Activated naive CD8-positive, alpha-beta T cell (primary cell): ENCODE measurements around the gene SLC4A1.
A peak's percentile ranks its signal among the peaks of the same experiment; 100 is the strongest.

ENCODE experiments used
- H3K27ac Mint-ChIP-seq: one replicate; pipeline ENCODE4 v1.8.0; 2021; ENCODE audit warnings: mixed read lengths
- H3K27me3 Mint-ChIP-seq: one replicate; pipeline ENCODE4 v1.8.0; 2021; ENCODE audit warnings: mixed read lengths
- H3K36me3 Mint-ChIP-seq: one replicate; pipeline ENCODE4 v1.8.0; 2021; ENCODE audit warnings: mixed read lengths
- H3K4me1 Mint-ChIP-seq: one replicate; pipeline ENCODE4 v1.8.0; 2021; ENCODE audit warnings: low read depth, mixed read lengths
- H3K4me3 Mint-ChIP-seq: one replicate; pipeline ENCODE4 v1.8.0; 2021; ENCODE audit warnings: mild to moderate bottlenecking, mixed read lengths
- H3K9me3 Mint-ChIP-seq: one replicate; pipeline ENCODE4 v1.8.0; 2021; ENCODE audit warnings: low read depth, mixed read lengths

Gene SLC4A1

DNA sequence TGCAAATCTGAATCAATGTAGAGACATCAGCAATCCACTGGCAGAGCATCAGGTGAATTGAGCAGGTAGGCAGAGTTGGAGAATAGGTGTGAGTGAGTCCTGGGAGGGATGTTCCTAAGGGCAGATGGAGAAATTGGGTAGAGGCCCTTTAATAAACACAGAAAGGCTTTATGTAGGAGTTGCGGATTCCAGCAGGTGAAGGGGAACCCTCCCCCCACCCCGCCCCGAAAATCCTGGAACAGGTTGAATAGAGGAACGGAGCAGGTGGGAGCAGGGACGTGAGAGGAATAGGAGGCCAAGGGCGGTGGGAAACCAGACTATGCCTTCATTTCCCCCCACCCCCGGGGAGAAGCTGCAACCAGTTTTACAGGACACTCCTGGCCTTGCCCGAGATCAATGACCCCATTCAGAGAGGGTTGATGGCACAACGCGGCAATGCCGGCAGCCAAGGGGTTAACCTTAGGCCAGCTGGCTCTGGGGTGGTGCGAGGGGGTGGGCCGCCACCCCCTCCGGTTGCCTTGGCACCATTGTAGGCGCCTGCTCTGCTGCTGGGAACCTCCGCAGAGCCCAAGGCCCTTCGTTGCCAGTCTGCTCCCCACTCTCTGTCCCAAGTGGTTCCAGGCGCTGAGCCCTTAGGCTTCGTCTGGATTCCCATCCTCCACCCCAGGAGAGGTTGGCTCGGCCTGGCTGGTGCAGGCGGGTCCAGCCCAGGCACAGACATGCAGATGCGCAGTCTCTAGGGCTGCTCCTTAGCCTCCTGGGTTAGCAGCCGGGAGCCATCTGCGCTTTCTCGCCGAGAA is 39.7 kb upstream of the SLC4A1 start:
- no peaks in the 10 kb centered on the region for H3K36me3 Mint-ChIP-seq
- no peaks in the 10 kb centered on the region for H3K9me3 Mint-ChIP-seq
- H3K27ac Mint-ChIP-seq = no peak overlapping the region
- peak overlapping the region; percentile 56 for H3K4me3 Mint-ChIP-seq
- H3K27me3 Mint-ChIP-seq = peaks cover 12% of the 10 kb centered on the region
- peaks cover 14% of the 10 kb centered on the region for H3K4me1 Mint-ChIP-seq

- H3K4me1 Mint-ChIP-seq = peaks cover 10% of the 10 kb centered on the region
- H3K4me3 Mint-ChIP-seq = no peak overlapping the region
- H3K36me3 Mint-ChIP-seq = no peaks in the 10 kb centered on the region
- no peaks in the 10 kb centered on the region for H3K9me3 Mint-ChIP-seq
- no peak overlapping the region for H3K27ac Mint-ChIP-seq
- H3K27me3 Mint-ChIP-seq = peaks cover 14% of the 10 kb centered on the region
Measured at GRCh38 chr17:44304651-44305050, 36.7 kb upstream of the SLC4A1 start.

- no peaks in the 10 kb centered on the region for H3K4me1 Mint-ChIP-seq
- no peak overlapping the region for H3K4me3 Mint-ChIP-seq
- H3K27me3 Mint-ChIP-seq = peaks cover 6% of the 10 kb centered on the region
- no peaks in the 10 kb centered on the region for H3K36me3 Mint-ChIP-seq
- H3K9me3 Mint-ChIP-seq = no peaks in the 10 kb centered on the region
- H3K27ac Mint-ChIP-seq = peak overlapping the region; percentile 7
Measured at GRCh38 chr17:44297975-44298374, 30.0 kb upstream of the SLC4A1 start.

DNA sequence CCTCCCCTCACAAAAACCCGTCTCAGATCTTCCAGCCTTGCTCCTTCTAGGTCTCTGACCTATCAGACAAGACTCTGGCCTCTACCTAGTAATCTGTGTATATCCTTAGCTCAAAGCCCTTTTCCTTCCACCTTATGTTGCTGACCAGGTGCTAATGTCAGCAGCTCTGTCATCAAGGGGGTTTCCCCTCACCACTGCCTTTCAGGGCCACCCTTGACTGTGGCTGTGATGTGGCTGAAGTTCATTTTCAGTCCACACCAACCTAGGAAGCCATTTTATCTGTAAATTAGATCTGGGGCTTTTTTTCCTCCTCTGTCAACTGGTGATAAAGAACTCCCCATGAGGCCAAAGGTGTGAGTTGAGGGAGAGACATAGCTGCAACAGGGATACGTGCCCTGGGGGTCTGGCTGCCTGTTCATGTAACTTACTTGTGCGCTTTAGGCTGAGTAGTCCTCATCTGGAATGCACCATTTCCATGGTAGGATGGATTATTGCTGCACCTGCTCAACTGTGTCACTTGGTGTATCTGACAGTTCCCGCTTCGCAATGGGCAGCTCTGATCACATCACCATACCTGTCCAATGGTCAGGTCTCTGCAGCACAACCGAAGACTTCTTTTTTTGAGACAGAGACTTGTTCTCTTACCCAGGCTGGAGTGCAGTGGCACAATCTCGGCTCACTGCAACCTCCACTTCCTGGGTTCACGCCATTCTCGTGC is 25.7 kb upstream of the SLC4A1 start:
- Mint-ChIP-seq H3K9me3 (no peaks in the 10 kb centered on the region), H3K4me3 (no peak overlapping the region), H3K27ac (no peak overlapping the region), H3K4me1 (no peaks in the 10 kb centered on the region), H3K36me3 (no peaks in the 10 kb centered on the region), H3K27me3 (peaks cover 3% of the 10 kb centered on the region)

GRCh38 chr17:44287651-44288050 is 19.7 kb upstream of the SLC4A1 start:
- H3K4me1 Mint-ChIP-seq = no peaks in the 10 kb centered on the region
- no peaks in the 10 kb centered on the region for H3K9me3 Mint-ChIP-seq
- H3K27ac Mint-ChIP-seq = no peak overlapping the region
- H3K36me3 Mint-ChIP-seq = no peaks in the 10 kb centered on the region
- no peak overlapping the region for H3K4me3 Mint-ChIP-seq
- H3K27me3 Mint-ChIP-seq = no peaks in the 10 kb centered on the region

GRCh38 chr17:44284024-44284400 is 16.1 kb upstream of the SLC4A1 start:
- Mint-ChIP-seq H3K4me3 (no peak overlapping the region), H3K27me3 (no peaks in the 10 kb centered on the region), H3K27ac (no peak overlapping the region), H3K36me3 (no peaks in the 10 kb centered on the region), H3K4me1 (peaks cover 4% of the 10 kb centered on the region), H3K9me3 (no peaks in the 10 kb centered on the region)

DNA sequence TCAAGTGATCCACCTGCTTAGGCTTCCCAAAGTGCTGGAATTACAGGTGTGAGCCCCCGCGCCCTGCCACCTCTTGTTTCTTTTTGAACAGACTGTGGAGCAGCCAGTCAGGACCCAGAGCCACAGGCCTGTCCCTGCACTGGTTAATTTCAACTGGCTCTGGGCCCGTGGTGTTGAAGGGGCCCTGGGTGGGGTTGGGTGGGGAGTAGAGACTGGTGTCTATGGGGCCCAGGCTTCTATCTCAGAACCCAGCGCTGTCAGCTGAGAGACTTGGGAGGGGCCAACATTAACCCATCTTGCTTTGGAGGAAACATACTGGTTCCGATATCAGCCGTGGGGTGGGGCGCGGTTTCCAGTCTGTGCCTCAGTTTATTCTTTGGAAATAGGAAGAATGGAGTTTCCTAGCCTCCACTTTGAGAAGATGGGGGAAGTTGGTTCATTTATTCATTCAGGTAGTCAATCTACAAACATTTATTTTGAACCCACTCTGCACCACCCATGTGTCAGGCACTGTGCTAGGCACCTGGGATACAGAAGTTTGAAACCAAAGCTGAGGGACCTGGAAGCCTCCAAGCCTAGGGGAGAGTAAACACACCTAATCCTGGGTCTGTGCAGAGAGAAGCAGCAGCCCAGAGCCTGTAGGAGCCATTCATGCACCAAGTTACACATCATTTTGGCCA is 15.5 kb upstream of the SLC4A1 start:
- Mint-ChIP-seq H3K4me3 (no peak overlapping the region), H3K9me3 (no peaks in the 10 kb centered on the region), H3K27me3 (no peaks in the 10 kb centered on the region), H3K27ac (no peak overlapping the region), H3K4me1 (peaks cover 4% of the 10 kb centered on the region), H3K36me3 (no peaks in the 10 kb centered on the region)

DNA sequence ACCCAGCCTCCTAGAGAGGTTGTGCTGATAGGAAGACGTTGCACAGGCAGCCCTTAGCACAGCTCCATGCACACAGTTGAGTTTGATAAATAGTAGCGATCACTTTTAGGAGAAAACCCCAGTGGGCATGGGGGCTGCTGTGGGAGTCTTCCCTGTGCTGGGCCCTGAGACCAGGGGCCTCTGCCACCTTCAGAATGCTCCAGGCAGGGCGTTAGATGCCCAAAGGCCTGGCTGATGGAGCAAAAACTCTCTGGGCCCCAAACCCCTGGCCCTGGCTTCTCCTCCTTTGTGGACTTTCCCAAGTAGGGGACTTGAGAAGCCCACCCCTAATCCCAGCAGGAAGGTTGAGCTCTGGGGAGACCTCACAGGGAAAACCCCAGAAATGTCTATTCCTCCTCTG is 14.3 kb upstream of the SLC4A1 start:
- Mint-ChIP-seq H3K4me3 (no peak overlapping the region), H3K9me3 (no peaks in the 10 kb centered on the region), H3K36me3 (no peaks in the 10 kb centered on the region), H3K27ac (no peak overlapping the region), H3K4me1 (peaks cover 4% of the 10 kb centered on the region), H3K27me3 (no peaks in the 10 kb centered on the region)

DNA sequence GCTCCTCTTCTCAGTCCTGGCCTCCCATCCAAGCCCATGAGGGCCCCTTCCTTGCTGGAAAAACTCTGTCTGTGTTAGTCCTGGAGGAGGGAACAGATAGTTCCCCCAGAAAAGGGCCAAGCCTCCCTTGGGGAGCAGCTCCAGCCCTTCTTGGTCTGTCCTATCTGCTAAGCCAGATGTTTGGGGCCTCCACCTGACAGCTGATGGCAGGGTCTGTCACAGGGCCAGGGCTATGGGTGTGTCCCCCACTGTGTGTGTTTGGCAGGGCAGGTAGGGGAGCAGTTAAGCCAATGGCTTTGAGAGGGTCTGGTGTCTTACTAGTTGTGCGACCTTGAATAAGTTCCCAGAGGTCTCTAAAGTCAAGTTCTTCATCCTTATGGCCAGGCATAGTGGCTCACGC is 13.6 kb upstream of the SLC4A1 start:
- H3K4me3 Mint-ChIP-seq = no peak overlapping the region
- H3K27me3 Mint-ChIP-seq = no peaks in the 10 kb centered on the region
- no peaks in the 10 kb centered on the region for H3K9me3 Mint-ChIP-seq
- peaks cover 4% of the 10 kb centered on the region for H3K4me1 Mint-ChIP-seq
- no peaks in the 10 kb centered on the region for H3K36me3 Mint-ChIP-seq
- H3K27ac Mint-ChIP-seq = no peak overlapping the region

GRCh38 chr17:44280392-44280937 is 12.5 kb upstream of the SLC4A1 start:
- Mint-ChIP-seq H3K27me3 (no peaks in the 10 kb centered on the region), H3K36me3 (no peaks in the 10 kb centered on the region), H3K4me3 (no peak overlapping the region), H3K27ac (no peak overlapping the region), H3K9me3 (no peaks in the 10 kb centered on the region), H3K4me1 (peaks cover 4% of the 10 kb centered on the region)

GRCh38 chr17:44279666-44280391 is 11.9 kb upstream of the SLC4A1 start:
- no peak overlapping the region for H3K27ac Mint-ChIP-seq
- H3K9me3 Mint-ChIP-seq = no peaks in the 10 kb centered on the region
- peaks cover 4% of the 10 kb centered on the region for H3K4me1 Mint-ChIP-seq
- no peaks in the 10 kb centered on the region for H3K36me3 Mint-ChIP-seq
- no peak overlapping the region for H3K4me3 Mint-ChIP-seq
- no peaks in the 10 kb centered on the region for H3K27me3 Mint-ChIP-seq

GRCh38 chr17:44279346-44279665 is 11.4 kb upstream of the SLC4A1 start:
- Mint-ChIP-seq H3K27me3 (no peaks in the 10 kb centered on the region), H3K27ac (no peak overlapping the region), H3K4me1 (peaks cover 4% of the 10 kb centered on the region), H3K9me3 (no peaks in the 10 kb centered on the region), H3K4me3 (no peak overlapping the region), H3K36me3 (no peaks in the 10 kb centered on the region)

- H3K4me1 Mint-ChIP-seq = peaks cover 4% of the 10 kb centered on the region
- H3K27ac Mint-ChIP-seq = no peak overlapping the region
- H3K4me3 Mint-ChIP-seq = no peak overlapping the region
- no peaks in the 10 kb centered on the region for H3K36me3 Mint-ChIP-seq
- no peaks in the 10 kb centered on the region for H3K9me3 Mint-ChIP-seq
- H3K27me3 Mint-ChIP-seq = no peaks in the 10 kb centered on the region
Measured at GRCh38 chr17:44277976-44278375, 10.0 kb upstream of the SLC4A1 start.

GRCh38 chr17:44273607-44274006 is 5.7 kb upstream of the SLC4A1 start:
- Mint-ChIP-seq H3K27me3 (peaks cover 3% of the 10 kb centered on the region), H3K27ac (no peak overlapping the region), H3K9me3 (no peaks in the 10 kb centered on the region)

DNA sequence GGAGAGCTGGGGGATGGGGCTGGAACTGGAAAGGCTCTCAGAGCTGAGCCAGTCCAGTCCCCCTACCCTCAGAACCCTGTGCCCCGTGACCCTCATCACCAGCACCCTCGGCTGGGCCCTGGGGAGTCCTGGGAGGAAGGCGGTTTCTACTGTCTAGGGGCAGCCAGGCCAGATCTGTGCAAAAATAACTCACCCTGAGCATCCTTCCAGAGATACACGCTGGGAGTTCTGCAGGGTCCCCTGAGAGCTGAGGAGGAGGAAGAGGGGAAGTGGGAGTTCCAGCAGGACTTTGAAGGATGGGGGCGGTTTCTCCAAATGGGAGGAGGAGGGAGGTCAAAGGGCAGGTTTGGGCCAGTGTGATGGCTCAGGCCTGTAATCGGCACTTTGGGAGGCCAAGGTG is 5.0 kb upstream of the SLC4A1 start:
- no peaks in the 10 kb centered on the region for H3K9me3 Mint-ChIP-seq
- H3K4me3 Mint-ChIP-seq = no peak overlapping the region
- H3K36me3 Mint-ChIP-seq = no peaks in the 10 kb centered on the region
- no peaks in the 10 kb centered on the region for H3K4me1 Mint-ChIP-seq
- no peak overlapping the region for H3K27ac Mint-ChIP-seq
- H3K27me3 Mint-ChIP-seq = peaks cover 3% of the 10 kb centered on the region

More at GRCh38 chr17:44273607-44274006, 5.7 kb upstream of the SLC4A1 start:
- Mint-ChIP-seq H3K36me3 (no peaks in the 10 kb centered on the region), H3K4me3 (no peak overlapping the region), H3K4me1 (no peaks in the 10 kb centered on the region)
